ENCODE results near the gene ZDHHC11B.

The ZDHHC11B gene

GRCh38 chr5:673831-674629, 110.5 kb downstream of the ZDHHC11B start:
- Mint-ChIP-seq H3K9me3 (no peaks in the 10 kb centered on the region), H3K27ac (no peak overlapping the region), H3K36me3 (ENCODE audit: low read depth) (no peaks in the 10 kb centered on the region), H3K27me3 (ENCODE audit: low read depth) (peaks cover 14% of the 10 kb centered on the region), H3K4me3 (no peak overlapping the region), H3K4me1 (peaks cover 8% of the 10 kb centered on the region)
- TF ChIP-seq, protein P1, sequence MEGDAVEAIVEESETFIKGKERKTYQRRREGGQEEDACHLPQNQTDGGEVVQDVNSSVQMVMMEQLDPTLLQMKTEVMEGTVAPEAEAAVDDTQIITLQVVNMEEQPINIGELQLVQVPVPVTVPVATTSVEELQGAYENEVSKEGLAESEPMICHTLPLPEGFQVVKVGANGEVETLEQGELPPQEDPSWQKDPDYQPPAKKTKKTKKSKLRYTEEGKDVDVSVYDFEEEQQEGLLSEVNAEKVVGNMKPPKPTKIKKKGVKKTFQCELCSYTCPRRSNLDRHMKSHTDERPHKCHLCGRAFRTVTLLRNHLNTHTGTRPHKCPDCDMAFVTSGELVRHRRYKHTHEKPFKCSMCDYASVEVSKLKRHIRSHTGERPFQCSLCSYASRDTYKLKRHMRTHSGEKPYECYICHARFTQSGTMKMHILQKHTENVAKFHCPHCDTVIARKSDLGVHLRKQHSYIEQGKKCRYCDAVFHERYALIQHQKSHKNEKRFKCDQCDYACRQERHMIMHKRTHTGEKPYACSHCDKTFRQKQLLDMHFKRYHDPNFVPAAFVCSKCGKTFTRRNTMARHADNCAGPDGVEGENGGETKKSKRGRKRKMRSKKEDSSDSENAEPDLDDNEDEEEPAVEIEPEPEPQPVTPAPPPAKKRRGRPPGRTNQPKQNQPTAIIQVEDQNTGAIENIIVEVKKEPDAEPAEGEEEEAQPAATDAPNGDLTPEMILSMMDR (IDR thresholded peaks at IDR 0.05; ENCODE audit: unreplicated experiment in 3 of 3): no peak

DNA sequence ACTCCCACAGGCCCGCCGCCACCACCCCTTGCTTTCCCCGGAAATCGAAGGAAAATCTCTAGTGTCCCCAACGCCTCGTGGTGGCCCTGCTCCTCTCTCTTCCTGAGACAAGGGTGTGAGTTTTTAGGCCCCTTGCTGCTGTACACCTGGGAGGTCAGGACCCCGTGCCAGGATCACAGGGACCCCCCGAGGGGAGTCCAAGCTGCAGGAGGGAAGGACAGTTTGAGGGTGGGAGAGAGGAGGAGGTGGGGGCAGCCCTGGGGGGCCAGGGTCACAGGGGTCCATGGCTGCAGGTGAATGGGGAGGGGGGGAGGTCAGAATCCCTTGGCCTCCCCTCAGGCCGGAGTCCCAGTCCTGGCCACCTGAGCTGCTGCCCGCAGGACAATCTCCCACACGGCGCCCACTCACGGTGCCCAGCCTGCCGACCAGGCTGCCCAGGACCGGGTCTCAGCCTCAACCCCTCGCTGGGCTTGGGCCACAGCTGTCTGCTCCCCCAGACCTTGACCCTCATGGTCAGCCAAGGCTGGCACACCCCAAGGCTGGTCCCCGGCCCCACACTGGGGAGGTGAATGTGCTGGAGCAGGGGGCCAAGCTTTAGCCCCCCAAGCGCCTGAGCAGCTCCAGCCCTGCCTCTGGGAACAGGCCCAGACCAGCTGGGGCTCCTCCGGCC, 111.2 kb downstream of the ZDHHC11B start:
- TF ChIP-seq, protein P1 (IDR thresholded peaks at IDR 0.05; ENCODE audit: unreplicated experiment in 3 of 3): no peak
- Mint-ChIP-seq H3K4me3 (peak overlapping the region in 1 of 3 experiments; percentile 45), H3K4me1 (peaks cover 8% of the 10 kb centered on the region), H3K36me3 (ENCODE audit: low read depth) (no peaks in the 10 kb centered on the region), H3K27ac (peak overlapping the region; percentile 78 to 89 (median 86)), H3K9me3 (no peaks in the 10 kb centered on the region), H3K27me3 (ENCODE audit: low read depth) (peaks cover 14% of the 10 kb centered on the region)

DNA sequence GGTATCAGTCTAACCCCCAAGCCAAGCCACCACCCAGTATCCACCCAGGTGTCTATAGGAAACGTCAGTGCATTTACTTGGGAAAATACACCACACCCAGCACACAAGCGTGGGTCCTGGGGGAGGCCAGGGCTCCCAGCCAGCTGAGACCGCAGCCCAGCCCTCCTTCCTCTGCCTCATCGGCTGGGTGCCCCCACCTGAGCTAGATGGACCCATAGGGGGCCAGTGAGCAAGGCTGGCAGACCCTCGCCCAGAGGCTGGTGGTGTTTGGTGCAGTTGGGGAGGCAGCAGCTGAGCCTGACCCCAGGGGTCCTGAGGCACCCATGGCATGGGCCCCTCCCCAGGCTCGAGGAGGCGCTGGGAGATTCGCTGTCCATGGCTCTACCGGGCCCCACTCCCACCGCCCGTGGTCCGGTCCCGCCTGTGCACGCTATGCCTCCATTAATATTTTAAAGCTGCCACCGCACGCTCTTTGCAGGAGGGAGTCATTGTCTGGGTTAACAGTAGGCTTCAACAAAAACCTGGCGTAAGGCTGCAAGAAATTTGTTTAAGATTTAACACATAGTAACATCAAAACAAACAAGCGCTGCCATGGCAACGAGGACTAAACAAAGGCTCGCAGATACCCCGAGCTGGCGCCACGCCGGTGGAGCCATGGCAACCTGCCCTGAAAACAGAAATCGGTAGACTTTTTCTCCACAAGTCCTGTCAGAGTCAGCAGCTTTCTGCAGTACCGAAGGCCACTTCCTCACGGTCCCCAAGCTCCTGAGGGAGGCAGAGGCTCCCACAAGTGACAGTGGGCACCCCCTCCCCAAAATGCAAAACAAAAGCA, 112.0 kb downstream of the ZDHHC11B start:
- Mint-ChIP-seq H3K9me3 (no peaks in the 10 kb centered on the region), H3K27ac (peak overlapping the region; percentile 78 to 89 (median 86)), H3K4me1 (peaks cover 8% of the 10 kb centered on the region), H3K27me3 (ENCODE audit: low read depth) (peaks cover 14% of the 10 kb centered on the region), H3K36me3 (ENCODE audit: low read depth) (peaks cover 2% of the 10 kb centered on the region), H3K4me3 (peak overlapping the region; percentile 13 to 55 (median 45))
- TF ChIP-seq, protein P1 (IDR thresholded peaks at IDR 0.05; ENCODE audit: unreplicated experiment in 3 of 3): no peak

DNA sequence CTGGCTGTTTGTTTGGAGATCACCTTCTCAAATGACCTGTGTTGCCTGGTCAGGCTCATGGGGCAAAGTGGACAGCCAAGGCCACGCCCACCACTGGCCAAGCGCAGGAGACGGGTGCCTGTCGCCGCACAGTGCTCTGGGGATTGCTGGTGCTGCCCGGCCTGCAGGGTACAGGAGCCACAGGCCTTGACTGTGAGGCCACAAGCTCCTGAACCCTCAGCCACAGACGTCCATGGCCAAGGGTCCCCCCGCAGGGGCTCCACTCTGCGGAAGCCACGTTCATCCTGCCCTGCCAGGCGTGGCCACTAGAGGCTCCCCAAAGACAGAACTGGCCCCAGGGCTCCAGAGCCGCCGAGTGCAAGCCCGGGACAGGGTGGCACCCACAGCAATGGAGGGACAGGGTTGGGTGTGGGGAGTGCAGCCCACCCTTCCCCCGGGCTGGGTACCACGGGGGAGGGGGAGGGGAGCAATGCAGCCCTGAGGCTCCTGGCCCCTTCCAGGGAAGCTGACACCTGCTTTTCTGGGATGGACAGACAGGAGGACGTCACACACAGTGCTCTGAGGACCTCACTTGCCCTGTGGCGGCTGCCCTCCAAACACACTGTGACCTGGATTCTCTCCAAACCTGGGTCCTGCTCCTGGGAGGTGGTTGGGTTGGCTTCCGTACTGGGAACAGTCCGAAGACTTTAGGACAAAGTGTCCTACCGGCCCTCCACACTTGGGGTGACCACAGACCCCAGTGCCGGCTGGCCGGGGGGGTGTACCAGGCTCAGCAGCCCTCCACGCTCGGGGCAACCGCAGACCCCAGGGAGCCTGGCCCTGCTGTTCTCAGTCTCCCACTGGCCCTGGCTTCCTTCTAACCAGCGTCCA, 112.8 kb downstream of the ZDHHC11B start:
- Mint-ChIP-seq H3K27me3 (ENCODE audit: low read depth) (peaks cover 14% of the 10 kb centered on the region), H3K4me3 (no peak overlapping the region), H3K27ac (no peak overlapping the region), H3K4me1 (peaks cover 8% of the 10 kb centered on the region), H3K36me3 (ENCODE audit: low read depth) (peaks cover 11% of the 10 kb centered on the region), H3K9me3 (no peaks in the 10 kb centered on the region)
- TF ChIP-seq, protein P1 (IDR thresholded peaks at IDR 0.05; ENCODE audit: unreplicated experiment in 3 of 3): peak; percentile 87 to 91 (median 91)
